Measurements from ENCODE around the gene SCGB1D1.

SCGB1D1 gene

DNA sequence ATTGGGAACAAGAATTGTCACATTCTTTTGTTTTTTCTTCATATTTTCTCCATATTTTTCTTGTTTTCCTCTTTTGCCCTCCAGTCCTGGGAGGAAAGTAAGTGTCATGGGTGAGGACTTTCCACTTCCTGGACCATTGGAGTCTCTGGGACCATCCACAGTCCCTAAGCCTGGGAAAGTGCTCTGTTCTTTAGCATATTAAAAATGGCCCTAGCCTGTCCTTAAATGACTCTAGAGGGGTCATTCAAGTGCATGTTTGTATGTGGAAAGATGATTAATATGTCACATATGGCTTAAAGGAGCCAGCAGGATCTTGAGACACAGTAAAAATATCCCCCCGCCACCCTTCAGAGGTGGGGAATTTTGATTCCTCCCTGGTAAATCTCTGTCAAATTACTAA is 20.1 kb upstream of the SCGB1D1 start:
- Histone ChIP-seq H3K36me3 (ENCODE audit: control insufficient read depth in 2 of 2, insufficient read depth in 1 of 2, low read length in 2 of 2) (no peaks in the 10 kb centered on the region), H3K9me3 (ENCODE audit: control insufficient read depth, insufficient read depth, low read depth, low read length) (no peaks in the 10 kb centered on the region), H3K4me3 (ENCODE audit: low read depth, low read length) (no peak overlapping the region), H3K4me1 (ENCODE audit: control insufficient read depth, insufficient read depth, low read length) (no peaks in the 10 kb centered on the region), H3K27ac (ENCODE audit: extremely low read depth, low read depth, low read length) (no peak overlapping the region)
- CTCF ChIA-PET = interaction anchor here (0.6 to 1.0 kb wide), 3 partner anchors 10 to 106 kb away, joined by 3 to 4 read pairs (median 3); no protein-coding TSS in a partner anchor
- TF ChIP-seq, protein P1, sequence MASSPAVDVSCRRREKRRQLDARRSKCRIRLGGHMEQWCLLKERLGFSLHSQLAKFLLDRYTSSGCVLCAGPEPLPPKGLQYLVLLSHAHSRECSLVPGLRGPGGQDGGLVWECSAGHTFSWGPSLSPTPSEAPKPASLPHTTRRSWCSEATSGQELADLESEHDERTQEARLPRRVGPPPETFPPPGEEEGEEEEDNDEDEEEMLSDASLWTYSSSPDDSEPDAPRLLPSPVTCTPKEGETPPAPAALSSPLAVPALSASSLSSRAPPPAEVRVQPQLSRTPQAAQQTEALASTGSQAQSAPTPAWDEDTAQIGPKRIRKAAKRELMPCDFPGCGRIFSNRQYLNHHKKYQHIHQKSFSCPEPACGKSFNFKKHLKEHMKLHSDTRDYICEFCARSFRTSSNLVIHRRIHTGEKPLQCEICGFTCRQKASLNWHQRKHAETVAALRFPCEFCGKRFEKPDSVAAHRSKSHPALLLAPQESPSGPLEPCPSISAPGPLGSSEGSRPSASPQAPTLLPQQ (tag by site-specific recombination; IDR thresholded peaks at IDR 0.05) = no peak
- TF ChIP-seq ZNF571 (tag by site-specific recombination; IDR thresholded peaks at IDR 0.05) = no peak
- no peak for TF ChIP-seq ZSCAN23 (tag by site-specific recombination; IDR thresholded peaks at IDR 0.05)
- TF ChIP-seq ZNF623 (tag by site-specific recombination; IDR thresholded peaks at IDR 0.05) = no peak
- no peak for TF ChIP-seq KLF8 (tag by site-specific recombination; IDR thresholded peaks at IDR 0.05)
- no peak for TF ChIP-seq ZNF394 (tag by site-specific recombination; IDR thresholded peaks at IDR 0.05; ENCODE audit: borderline replicate concordance)
- no peak for TF ChIP-seq TRIM28 (IDR thresholded peaks at IDR 0.05; ENCODE audit: borderline replicate concordance, low read length)
- TF ChIP-seq ZBTB20 (tag by site-specific recombination; IDR thresholded peaks at IDR 0.05) = no peak
- TF ChIP-seq GLIS1 (tag by site-specific recombination; IDR thresholded peaks at IDR 0.05) = no peak
- no peak for TF ChIP-seq ZNF488 (tag by site-specific recombination; IDR thresholded peaks at IDR 0.05)
- TF ChIP-seq, protein P2, sequence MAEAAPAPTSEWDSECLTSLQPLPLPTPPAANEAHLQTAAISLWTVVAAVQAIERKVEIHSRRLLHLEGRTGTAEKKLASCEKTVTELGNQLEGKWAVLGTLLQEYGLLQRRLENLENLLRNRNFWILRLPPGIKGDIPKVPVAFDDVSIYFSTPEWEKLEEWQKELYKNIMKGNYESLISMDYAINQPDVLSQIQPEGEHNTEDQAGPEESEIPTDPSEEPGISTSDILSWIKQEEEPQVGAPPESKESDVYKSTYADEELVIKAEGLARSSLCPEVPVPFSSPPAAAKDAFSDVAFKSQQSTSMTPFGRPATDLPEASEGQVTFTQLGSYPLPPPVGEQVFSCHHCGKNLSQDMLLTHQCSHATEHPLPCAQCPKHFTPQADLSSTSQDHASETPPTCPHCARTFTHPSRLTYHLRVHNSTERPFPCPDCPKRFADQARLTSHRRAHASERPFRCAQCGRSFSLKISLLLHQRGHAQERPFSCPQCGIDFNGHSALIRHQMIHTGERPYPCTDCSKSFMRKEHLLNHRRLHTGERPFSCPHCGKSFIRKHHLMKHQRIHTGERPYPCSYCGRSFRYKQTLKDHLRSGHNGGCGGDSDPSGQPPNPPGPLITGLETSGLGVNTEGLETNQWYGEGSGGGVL (tag by site-specific recombination; IDR thresholded peaks at IDR 0.05) = no peak
- no peak for TF ChIP-seq YY1 (tag by site-specific recombination; IDR thresholded peaks at IDR 0.05)
- no peak for TF ChIP-seq ZNF114 (tag by site-specific recombination; IDR thresholded peaks at IDR 0.05)
- TF ChIP-seq ZNF280D (tag by site-specific recombination; IDR thresholded peaks at IDR 0.05) = no peak
- no peak for TF ChIP-seq ZNF174 (tag by site-specific recombination; IDR thresholded peaks at IDR 0.05)
- no peak for TF ChIP-seq ZNF837 (tag by site-specific recombination; IDR thresholded peaks at IDR 0.05)
- TF ChIP-seq SP2 (tag by site-specific recombination; IDR thresholded peaks at IDR 0.05) = no peak
- no peak for TF ChIP-seq ZNF223 (tag by site-specific recombination; IDR thresholded peaks at IDR 0.05)
- POLR2A ChIA-PET = interaction anchor here (0.6 kb wide), 1 partner anchor 44 kb away, joined by 3 read pairs; no protein-coding TSS in a partner anchor

DNA sequence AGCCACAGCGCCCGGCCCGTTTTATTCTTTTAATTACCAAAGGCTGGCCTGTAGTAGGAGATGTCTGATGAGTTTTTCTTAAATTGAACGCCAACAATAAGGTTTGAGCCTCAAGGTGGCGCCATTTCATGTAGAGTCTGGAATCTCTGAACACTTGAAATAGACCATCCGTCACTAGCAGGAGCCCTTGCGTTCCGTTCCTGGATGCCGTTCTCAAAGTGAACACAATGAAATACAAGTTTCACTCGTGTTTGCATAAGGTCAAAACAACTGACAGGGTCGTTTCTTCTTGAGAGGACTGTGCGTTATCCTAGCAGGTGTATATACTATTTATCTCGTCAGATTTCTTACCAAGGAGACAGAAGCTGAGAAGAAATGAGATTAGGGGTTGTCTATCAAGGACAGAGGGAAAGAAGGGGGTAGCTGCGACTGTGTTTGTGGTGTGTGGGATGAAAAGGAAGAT is 18.7 kb upstream of the SCGB1D1 start:
- Histone ChIP-seq H3K36me3 (ENCODE audit: control insufficient read depth in 2 of 2, insufficient read depth in 1 of 2, low read length in 2 of 2) (no peaks in the 10 kb centered on the region), H3K9me3 (ENCODE audit: control insufficient read depth, insufficient read depth, low read depth, low read length) (no peaks in the 10 kb centered on the region), H3K27ac (ENCODE audit: extremely low read depth, low read depth, low read length) (no peak overlapping the region), H3K4me1 (ENCODE audit: control insufficient read depth, insufficient read depth, low read length) (no peaks in the 10 kb centered on the region), H3K4me3 (ENCODE audit: low read depth, low read length) (no peak overlapping the region)
- ChIA-PET CTCF (interaction anchor here (0.6 to 2.2 kb wide), 29 partner anchors 9 to 458 kb away, joined by 3 to 13 read pairs (median 3); partner anchors contain the start of genes ASRGL1 and SCGB1D2), POLR2A (interaction anchor here (0.6 kb wide), 1 partner anchor 33 kb away, joined by 3 read pairs; no protein-coding TSS in a partner anchor)
- TF ChIP-seq ZNF391 (tag by site-specific recombination; IDR thresholded peaks at IDR 0.05; ENCODE audit: borderline replicate concordance, low read depth) (no peak), ZNF132 (tag by site-specific recombination; IDR thresholded peaks at IDR 0.05; ENCODE audit: borderline replicate concordance) (no peak), ZNF600 (tag by site-specific recombination; IDR thresholded peaks at IDR 0.05) (peak; percentile 54; the same call in 1 of the 2 replicates), ZBTB48 (tag by site-specific recombination; IDR thresholded peaks at IDR 0.05) (peak; percentile 56), ZNF654 (tag by site-specific recombination; IDR thresholded peaks at IDR 0.05; ENCODE audit: low read depth) (peak; percentile 65), KLF8 (tag by site-specific recombination; IDR thresholded peaks at IDR 0.05) (no peak), ZNF660 (tag by site-specific recombination; IDR thresholded peaks at IDR 0.05) (peak; percentile 64; the same call in 1 of the 2 replicates), ZSCAN4 (tag by site-specific recombination; IDR thresholded peaks at IDR 0.05) (no peak)
- TF ChIP-seq, protein P3, sequence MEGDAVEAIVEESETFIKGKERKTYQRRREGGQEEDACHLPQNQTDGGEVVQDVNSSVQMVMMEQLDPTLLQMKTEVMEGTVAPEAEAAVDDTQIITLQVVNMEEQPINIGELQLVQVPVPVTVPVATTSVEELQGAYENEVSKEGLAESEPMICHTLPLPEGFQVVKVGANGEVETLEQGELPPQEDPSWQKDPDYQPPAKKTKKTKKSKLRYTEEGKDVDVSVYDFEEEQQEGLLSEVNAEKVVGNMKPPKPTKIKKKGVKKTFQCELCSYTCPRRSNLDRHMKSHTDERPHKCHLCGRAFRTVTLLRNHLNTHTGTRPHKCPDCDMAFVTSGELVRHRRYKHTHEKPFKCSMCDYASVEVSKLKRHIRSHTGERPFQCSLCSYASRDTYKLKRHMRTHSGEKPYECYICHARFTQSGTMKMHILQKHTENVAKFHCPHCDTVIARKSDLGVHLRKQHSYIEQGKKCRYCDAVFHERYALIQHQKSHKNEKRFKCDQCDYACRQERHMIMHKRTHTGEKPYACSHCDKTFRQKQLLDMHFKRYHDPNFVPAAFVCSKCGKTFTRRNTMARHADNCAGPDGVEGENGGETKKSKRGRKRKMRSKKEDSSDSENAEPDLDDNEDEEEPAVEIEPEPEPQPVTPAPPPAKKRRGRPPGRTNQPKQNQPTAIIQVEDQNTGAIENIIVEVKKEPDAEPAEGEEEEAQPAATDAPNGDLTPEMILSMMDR (tag by site-specific recombination; IDR thresholded peaks at IDR 0.05) = peak; percentile 73; the same call in 1 of the 2 replicates

Measured in HEK293 (cell line).